Diencephalon (tissue), 1 donor: ENCODE data around the gene RS1. TPM values are rescaled to one million over a fixed set of nuclear protein-coding genes. Genes with fewer than 3 reads are reported as not detected.

Source experiments
- total RNA-seq: library from RNA; depleted of rRNA; stranded (reverse); fragments of >200 nt; gene quantifications from one replicate; pipeline ENCODE4 v1.2.3, GENCODE V29; 2014

The RS1 gene
- total RNA-seq, result not detected

GRCh38 chrX:18672008-18672407 is at the start of gene RS1:
Gene RS1 (minus strand): TSS chrX:18672108. CDS start chrX:18672068, 40 bp downstream.

GRCh38 chrX:18707426-18708049 is 35.6 kb upstream of the RS1 start, which contains the start of gene PPEF1:
Gene PPEF1 (plus strand): TSS chrX:18707645. CDS start chrX:18707781, 136 bp downstream.

Other genes starting within 250 kb of the RS1 start
- 38.5 TPM for gene CDKL5, start 246.5 kb downstream of the RS1 start, total RNA-seq
- gene PPEF1, start 35.5 kb upstream of the RS1 start, total RNA-seq, result 2.3 TPM